SU-DHL-6 (cell line): ENCODE results near the gene ZC3HAV1L.

Source experiments
- H2AFZ ChIP-seq: fragments of 200-600 bp; sonication (generic); 2 replicates; pipeline ENCODE4 v1.6.1; 2014; ENCODE audit warnings: low read depth, mild to moderate bottlenecking, moderate library complexity, mixed read lengths, antibody characterized with exemption, low read length; ENCODE audit not compliant: severe bottlenecking
- H3F3A ChIP-seq: fragments of 200-600 bp; shearing (Covaris generic); 2 replicates; pipeline ENCODE4 v1.6.0; 2016; ENCODE audit warnings: antibody characterized with exemption, mild to moderate bottlenecking; ENCODE audit not compliant: insufficient read depth
- H3K27ac ChIP-seq: fragments of 200-600 bp; sonication (generic); 2 replicates; pipeline ENCODE4 v1.5.1; 2016; ENCODE audit warnings: low read depth, mild to moderate bottlenecking, low read length, moderate library complexity, mixed read lengths
- H3K27me3 ChIP-seq: fragments of 200-600 bp; sonication (generic), shearing (Covaris generic); 2 replicates; pipeline ENCODE4 v1.6.0; 2014; ENCODE audit warnings: mild to moderate bottlenecking, low read length
- H3K36me3 ChIP-seq: fragments of 200-600 bp; sonication (generic); 2 replicates; pipeline ENCODE4 v1.6.1; 2014; ENCODE audit warnings: mild to moderate bottlenecking, low read length, mixed read lengths
- H3K4me2 ChIP-seq: fragments of 300-600, 200-600 bp; shearing (Covaris generic), sonication (generic); 2 replicates; pipeline ENCODE4 v1.6.0; 2014; ENCODE audit warnings: low read length, low read depth, mild to moderate bottlenecking; ENCODE audit not compliant: poor library complexity, severe bottlenecking
- H3K4me3 ChIP-seq: fragments of 200-600 bp; sonication (generic); 2 replicates; pipeline ENCODE4 v1.5.1; 2014; ENCODE audit warnings: antibody characterized with exemption, low read length, mild to moderate bottlenecking, mixed read lengths; ENCODE audit not compliant: insufficient read depth, poor library complexity, severe bottlenecking
- H3K79me2 ChIP-seq: fragments of 200-600 bp; sonication (generic); 2 replicates; pipeline ENCODE4 v1.6.1; 2014; ENCODE audit warnings: mild to moderate bottlenecking, low read length, moderate library complexity; ENCODE audit not compliant: insufficient read depth
- H3K9ac ChIP-seq: fragments of 200-600 bp; sonication (generic); 2 replicates; pipeline ENCODE4 v1.7.0; 2014; ENCODE audit warnings: mild to moderate bottlenecking, low read length
- H3K9me2 ChIP-seq: fragments of 200-600 bp; sonication (generic); replicated peaks from 2 replicates; pipeline ENCODE4 v1.6.1; 2014; ENCODE audit warnings: low read length; ENCODE audit not compliant: insufficient read depth
- H3K9me3 ChIP-seq: fragments of 200-600 bp; sonication (generic); 2 replicates; pipeline ENCODE4 v1.6.1; 2014; ENCODE audit warnings: low read length, mixed read lengths; ENCODE audit not compliant: insufficient read depth
- H4K20me1 ChIP-seq: fragments of 200-600 bp; sonication (generic); 2 replicates; pipeline ENCODE4 v1.6.1; 2014; ENCODE audit warnings: low read depth, mild to moderate bottlenecking, antibody characterized with exemption, low read length, moderate library complexity, mixed read lengths
- CTCF ChIP-seq: fragments of 200-600 bp; sonication (generic); IDR thresholded peaks from one replicate; pipeline ENCODE4 v1.5.1; 2017; ENCODE audit warnings: antibody characterized with exemption, mild to moderate bottlenecking, low read length, moderate library complexity; ENCODE audit not compliant: insufficient read depth, poor library complexity, severe bottlenecking
- EZH2phosphoT487 ChIP-seq: fragments of 200-600 bp; sonication (generic), shearing (Covaris generic); conservative IDR thresholded peaks from 2 replicates; pipeline ENCODE4 v1.6.1; 2018; ENCODE audit warnings: mild to moderate bottlenecking, antibody characterized with exemption, low read length, moderate library complexity, mixed read lengths

ZC3HAV1L gene

DNA sequence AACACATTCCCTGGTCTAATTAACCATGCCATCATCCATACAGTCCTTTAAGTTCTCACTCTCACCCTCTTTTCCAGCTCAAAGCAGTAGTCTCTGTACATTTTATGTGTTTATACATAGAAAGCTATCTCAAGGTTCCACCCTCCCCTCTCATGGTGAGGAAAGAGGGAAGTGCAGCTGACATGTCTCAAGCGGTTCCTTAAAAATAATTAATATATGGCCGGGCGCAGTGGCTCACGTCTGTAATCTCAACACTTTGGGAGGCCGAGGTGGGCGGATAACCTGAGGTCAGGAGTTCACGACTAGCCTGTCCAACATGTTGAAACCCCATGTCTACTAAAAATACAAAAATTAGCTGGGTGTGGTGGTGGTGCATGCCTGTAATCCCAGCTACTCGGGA is 37.0 kb upstream of the ZC3HAV1L start:
- H3K9ac ChIP-seq, result no peak overlapping the region
- H3K79me2 ChIP-seq, result no peaks in the 10 kb centered on the region
- H4K20me1 ChIP-seq, result 0 out of 2 replicates have a peak, but pooled peaks cover 3% of the 10 kb centered on the region
- no peak overlapping the region for H3K4me3 ChIP-seq
- TF ChIP-seq CTCF, result no peak
- no peak for TF ChIP-seq EZH2phosphoT487
- H3K9me2 ChIP-seq, result no peaks in the 10 kb centered on the region
- H3K36me3 ChIP-seq, result peaks cover 22% of the 10 kb centered on the region
- H3K27ac ChIP-seq, result no peak overlapping the region
- no peaks in the 10 kb centered on the region for H3K9me3 ChIP-seq
- H3K27me3 ChIP-seq, result no peaks in the 10 kb centered on the region
- no peak overlapping the region for H2AFZ ChIP-seq
- no peak overlapping the region for H3K4me2 ChIP-seq
- H3F3A ChIP-seq, result peaks cover 5% of the 10 kb centered on the region; the same call in 1 of the 2 replicates

- Histone ChIP-seq H3K4me2 (no peak overlapping the region), H3K27me3 (no peaks in the 10 kb centered on the region), H3K9me3 (no peaks in the 10 kb centered on the region), H3K36me3 (peaks cover 22% of the 10 kb centered on the region), H3K9me2 (no peaks in the 10 kb centered on the region), H3K4me3 (no peak overlapping the region), H3K27ac (no peak overlapping the region), H3K9ac (no peak overlapping the region), H3K79me2 (no peaks in the 10 kb centered on the region), H4K20me1 (0 out of 2 replicates have a peak, but pooled peaks cover 3% of the 10 kb centered on the region), H3F3A (peaks cover 5% of the 10 kb centered on the region; the same call in 1 of the 2 replicates), H2AFZ (no peak overlapping the region)
- TF ChIP-seq EZH2phosphoT487, result no peak
- no peak for TF ChIP-seq CTCF
Measured at GRCh38 chr7:139071680-139072079, 35.8 kb upstream of the ZC3HAV1L start.

DNA sequence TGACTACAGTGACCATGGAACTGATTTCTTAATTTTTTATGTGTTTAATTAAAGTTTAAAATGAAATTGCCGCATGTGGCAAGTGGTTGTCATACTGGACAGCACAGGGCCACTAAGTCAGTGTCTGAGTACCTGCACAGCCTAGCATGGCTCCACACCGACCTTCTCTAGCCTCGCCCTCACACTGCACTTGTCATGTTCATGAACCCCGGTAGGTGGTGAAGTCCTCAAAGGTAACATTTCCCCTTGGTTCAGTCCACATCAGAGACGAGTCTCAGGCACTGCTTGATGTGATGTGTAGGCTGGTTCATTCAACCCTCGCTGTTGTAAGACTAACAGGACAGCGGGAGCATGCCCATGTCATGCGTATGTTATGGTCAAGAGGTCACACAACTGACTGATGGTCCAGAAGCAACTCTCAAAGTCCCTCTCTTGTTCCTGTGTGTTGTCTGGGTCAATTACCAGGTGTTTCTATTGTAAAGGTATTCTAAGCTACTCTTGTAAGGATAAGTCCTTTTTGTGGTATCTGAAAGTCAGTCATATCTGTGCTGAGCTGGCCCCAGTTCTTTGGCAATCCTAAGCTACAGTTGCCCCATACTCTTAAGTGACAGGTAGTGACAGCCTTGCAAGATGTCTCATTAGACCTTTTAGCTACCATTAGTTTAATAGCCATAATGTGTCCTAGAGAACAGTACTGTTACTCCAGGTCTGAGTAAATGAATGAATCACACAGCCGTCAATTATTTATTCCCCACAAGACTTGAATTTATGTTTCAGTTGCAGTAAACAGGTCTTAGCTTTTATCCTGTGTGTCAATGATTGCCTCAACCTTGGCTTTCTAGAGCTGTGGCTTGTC is 32.9 kb upstream of the ZC3HAV1L start:
- Histone ChIP-seq H3K9me2 (no peaks in the 10 kb centered on the region), H3K4me2 (no peak overlapping the region), H3K27me3 (no peaks in the 10 kb centered on the region), H3F3A (no peaks in the 10 kb centered on the region), H4K20me1 (no peaks in the 10 kb centered on the region), H3K36me3 (peaks cover 16% of the 10 kb centered on the region), H3K9ac (no peak overlapping the region), H3K27ac (no peak overlapping the region), H2AFZ (no peak overlapping the region), H3K4me3 (no peak overlapping the region), H3K79me2 (no peaks in the 10 kb centered on the region), H3K9me3 (no peaks in the 10 kb centered on the region)
- TF ChIP-seq EZH2phosphoT487 (no peak), CTCF (no peak)
